PC-3 (cell line): ENCODE results near the gene COLEC11. TPM values are rescaled to one million over a fixed set of nuclear protein-coding genes. Genes with fewer than 3 reads are reported as not detected.

Source experiments
- ATAC-seq: fragments of 200-7000 bp; cut with Tn5 transposase; 2 replicates; pipeline ENCODE4 v1.9.1; 2020; ENCODE audit warnings: mild to moderate bottlenecking, moderate library complexity
- BruUV-seq: library from RNA; stranded (reverse); fragments of 400-500 nt; replicated peaks from 2 replicates; lab custom pipeline; 2021; lab: Mats Ljungman, UMichigan
- CTCF ChIA-PET: fragments of 300-600 bp; sonication (Branson Sonifier 250); formaldehyde crosslinking; loops from one replicate; lab custom pipeline; 2022; ENCODE audit warnings: antibody characterized with exemption; lab: Charles Lee
- POLR2A ChIA-PET: fragments of 300-600 bp; sonication (Branson Sonifier 250); formaldehyde crosslinking; loops from one replicate; lab custom pipeline; 2022; ENCODE audit warnings: antibody characterized with exemption; ENCODE audit not compliant: unreplicated experiment; lab: Charles Lee
- DNase-seq: peaks from one replicate; pipeline ENCODE4 v3.0.0-alpha.2; 2015
- H2AFZ ChIP-seq: fragments of 300-600 bp; sonication (generic); 2 replicates; pipeline ENCODE4 v1.6.0; 2016; ENCODE audit warnings: antibody characterized with exemption, low read length
- H3F3A ChIP-seq: fragments of 300-600 bp; sonication (generic); one replicate; pipeline ENCODE4 v1.6.0; 2017; ENCODE audit warnings: antibody characterized with exemption, low read length, control low read depth, mild to moderate bottlenecking; ENCODE audit not compliant: unreplicated experiment
- H3K27ac ChIP-seq: fragments of 300-600 bp; sonication (generic); 2 replicates; pipeline ENCODE4 v1.5.1; 2016; ENCODE audit warnings: mild to moderate bottlenecking, low read length
- H3K27me3 ChIP-seq: fragments of 300-600 bp; sonication (generic); 2 replicates; pipeline ENCODE4 v1.6.1; 2016; ENCODE audit warnings: low read length, mixed read lengths
- H3K36me3 ChIP-seq: fragments of 300-600 bp; sonication (generic); 2 replicates; pipeline ENCODE4 v1.6.1; 2016; ENCODE audit warnings: low read depth, mixed run types, low read length, mixed read lengths
- H3K4me1 ChIP-seq: fragments of 300-600 bp; sonication (generic); 2 replicates; pipeline ENCODE4 v1.5.1; 2016; ENCODE audit warnings: low read length; ENCODE audit not compliant: insufficient read depth
- H3K4me2 ChIP-seq: fragments of 300-600 bp; sonication (generic); 2 replicates; pipeline ENCODE4 v1.6.0; 2016; ENCODE audit warnings: low read length
- H3K4me3 ChIP-seq: fragments of 300-600 bp; sonication (generic); 2 replicates; pipeline ENCODE4 v1.5.1; 2016; ENCODE audit warnings: mild to moderate bottlenecking, low read length, mixed read lengths
- H3K79me2 ChIP-seq: fragments of 300-600 bp; sonication (generic); 2 replicates; pipeline ENCODE4 v1.6.1; 2017; ENCODE audit warnings: low read length, mixed read lengths
- H3K9ac ChIP-seq: fragments of 300-600 bp; sonication (generic); 2 replicates; pipeline ENCODE4 v1.6.0; 2016; ENCODE audit warnings: mild to moderate bottlenecking, low read length
- H3K9me2 ChIP-seq: fragments of 300-600 bp; sonication (generic); replicated peaks from 2 replicates; pipeline ENCODE4 v1.6.1; 2016; ENCODE audit warnings: mixed run types, low read length, mixed read lengths
- H3K9me3 ChIP-seq: fragments of 300-600 bp; sonication (generic); 2 replicates; pipeline ENCODE4 v1.6.1; 2016; ENCODE audit warnings: low read length, mixed read lengths
- H4K20me1 ChIP-seq: fragments of 300-600 bp; sonication (generic); 2 replicates; pipeline ENCODE4 v1.6.1; 2016; ENCODE audit warnings: low read length, mixed read lengths
- CTCF ChIP-seq: fragments of 300-600 bp; sonication (generic); conservative IDR thresholded peaks from 2 replicates; pipeline ENCODE4 v1.5.1; 2017; ENCODE audit warnings: antibody characterized with exemption, low read depth, mild to moderate bottlenecking, low read length
- EZH2 ChIP-seq: fragments of 300-600 bp; sonication (generic); IDR thresholded peaks from one replicate; pipeline ENCODE4 v1.6.1; 2017; ENCODE audit warnings: antibody characterized with exemption, mild to moderate bottlenecking, low read length; ENCODE audit not compliant: unreplicated experiment
- EZH2phosphoT487 ChIP-seq: fragments of 300-600 bp; sonication (generic); IDR thresholded peaks from 2 replicates; pipeline ENCODE4 v1.6.1; 2018; ENCODE audit warnings: mild to moderate bottlenecking, antibody characterized with exemption, low read length, borderline replicate concordance
- intact Hi-C: fragments of 100-400 bp; cut with micrococcal nuclease; formaldehyde crosslinking; loops from 2 replicates; pipeline ENCODE4 v1.9.0; 2023
- total RNA-seq: library from RNA; depleted of rRNA; stranded (reverse); fragments of >200 nt; gene quantifications from 2 replicates; pipeline ENCODE4 v1.2.3, GENCODE V29; 2014

COLEC11 gene
- total RNA-seq, 1 experiment from 2014 or later = 0.44 TPM

- no peaks in the 10 kb centered on the region for H3K27me3 ChIP-seq
- H3K4me2 ChIP-seq = no peak overlapping the region
- peaks cover 6% of the 10 kb centered on the region; the same call in 1 of the 2 replicates for H3K4me1 ChIP-seq
- no peak overlapping the region for H2AFZ ChIP-seq
- H3K27ac ChIP-seq = no peak overlapping the region
- no peaks in the 10 kb centered on the region for H3K36me3 ChIP-seq
- ATAC-seq (no peak), DNase-seq (no peak)
- TF ChIP-seq EZH2 (no peak), EZH2phosphoT487 (no peak), CTCF (no peak)
- H3K9me3 ChIP-seq = no peaks in the 10 kb centered on the region
- H3F3A ChIP-seq = no peaks in the 10 kb centered on the region
- CTCF ChIA-PET = no interaction called here
- H3K79me2 ChIP-seq = no peaks in the 10 kb centered on the region
- H3K9me2 ChIP-seq = no peaks in the 10 kb centered on the region
- no peaks in the 10 kb centered on the region for H4K20me1 ChIP-seq
- intact Hi-C loops = no loop called here
- POLR2A ChIA-PET = no interaction called here
- H3K4me3 ChIP-seq = no peak overlapping the region
- no peak overlapping the region for H3K9ac ChIP-seq
- no TSS peak for BruUV-seq
Measured at GRCh38 chr2:3647831-3648651, 53.1 kb downstream of the COLEC11 start.

- H3K4me1 ChIP-seq = peaks cover 6% of the 10 kb centered on the region; the same call in 1 of the 2 replicates
- no peaks in the 10 kb centered on the region; the same call in 1 of the 2 replicates for H3K27me3 ChIP-seq
- no peak for ATAC-seq
- H2AFZ ChIP-seq = no peak overlapping the region
- no peak overlapping the region for H3K27ac ChIP-seq
- H3F3A ChIP-seq = no peaks in the 10 kb centered on the region
- no peak overlapping the region for H3K4me2 ChIP-seq
- TF ChIP-seq EZH2phosphoT487 (no peak), EZH2 (no peak)
- intact Hi-C loops = no loop called here
- CTCF ChIA-PET = no interaction called here
- no peak overlapping the region for H3K4me3 ChIP-seq
- no peaks in the 10 kb centered on the region for H3K9me2 ChIP-seq
- DNase-seq = no peak
- no peak overlapping the region for H3K9ac ChIP-seq
- POLR2A ChIA-PET = no interaction called here
- BruUV-seq = no TSS peak
- no peaks in the 10 kb centered on the region for H3K36me3 ChIP-seq
- H3K9me3 ChIP-seq = no peaks in the 10 kb centered on the region
- H4K20me1 ChIP-seq = no peaks in the 10 kb centered on the region
- no peaks in the 10 kb centered on the region for H3K79me2 ChIP-seq
Measured at GRCh38 chr2:3648652-3649177, 53.8 kb downstream of the COLEC11 start.

GRCh38 chr2:3649581-3649980 is 54.7 kb downstream of the COLEC11 start:
- no peak overlapping the region for H3K27ac ChIP-seq
- no peaks in the 10 kb centered on the region for H3F3A ChIP-seq
- TF ChIP-seq EZH2phosphoT487 (no peak), CTCF (no peak)
- no TSS peak for BruUV-seq
- peaks cover 6% of the 10 kb centered on the region; the same call in 1 of the 2 replicates for H3K4me1 ChIP-seq
- H3K36me3 ChIP-seq = no peaks in the 10 kb centered on the region
- DNase-seq (no peak), ATAC-seq (no peak)
- CTCF ChIA-PET = no interaction called here
- no peaks in the 10 kb centered on the region for H3K9me2 ChIP-seq
- no peak overlapping the region for H3K4me2 ChIP-seq
- no peaks in the 10 kb centered on the region for H4K20me1 ChIP-seq
- intact Hi-C loops = no loop called here
- H3K27me3 ChIP-seq = no peaks in the 10 kb centered on the region; the same call in 1 of the 2 replicates
- H3K4me3 ChIP-seq = no peak overlapping the region
- POLR2A ChIA-PET = no interaction called here
- H2AFZ ChIP-seq = no peak overlapping the region
- H3K9ac ChIP-seq = no peak overlapping the region
- no peaks in the 10 kb centered on the region for H3K9me3 ChIP-seq
- H3K79me2 ChIP-seq = no peaks in the 10 kb centered on the region
